HG02943 (cell line): ENCODE results near the gene ATRNL1.
A peak's percentile ranks its signal among the peaks of the same experiment; 100 is the strongest.
"Not testable (repeated sequence)": the region's sequence is repeated elsewhere in the genome, so short reads cannot be mapped to it uniquely, and the experiment has no call there.

ENCODE experiments used
- ATAC-seq: cut with Tn5 transposase; IDR thresholded peaks from one replicate; pipeline ENCODE4 v1.9.1; 2021; ENCODE audit warnings: mild to moderate bottlenecking, low read depth, moderate library complexity; ENCODE audit not compliant: unreplicated experiment

Gene ATRNL1

GRCh38 chr10:115091161-115091560, 2.0 kb upstream of the ATRNL1 start:
- ATAC-seq: no peak

- ATAC-seq: peak; percentile 16
Observed at GRCh38 chr10:115092258-115092554, 959 bp upstream of the ATRNL1 start.

- peak; percentile 55 for ATAC-seq
Observed at GRCh38 chr10:115092555-115093285, 445 bp upstream of the ATRNL1 start.

- ATAC-seq: peak; percentile 48
Observed at GRCh38 chr10:115093776-115094408, 727 bp downstream of the ATRNL1 start.

- no peak for ATAC-seq
Observed at GRCh38 chr10:115094416-115095140, 1.4 kb downstream of the ATRNL1 start.

GRCh38 chr10:115095758-115096157, 2.6 kb downstream of the ATRNL1 start:
- no peak for ATAC-seq

- no peak for ATAC-seq
Observed at GRCh38 chr10:115103700-115104099, 10.5 kb downstream of the ATRNL1 start.

GRCh38 chr10:115105411-115105810, 12.2 kb downstream of the ATRNL1 start:
- ATAC-seq: not testable (repeated sequence)

- ATAC-seq: no peak
Observed at GRCh38 chr10:115107830-115108229, 14.7 kb downstream of the ATRNL1 start.

GRCh38 chr10:115117301-115117700, 24.1 kb downstream of the ATRNL1 start:
- ATAC-seq: no peak

GRCh38 chr10:115118346-115118745, 25.2 kb downstream of the ATRNL1 start:
- ATAC-seq: no peak

GRCh38 chr10:115125505-115125904, 32.3 kb downstream of the ATRNL1 start:
- ATAC-seq: no peak

- ATAC-seq: no peak
Observed at GRCh38 chr10:115129752-115130151, 36.6 kb downstream of the ATRNL1 start.

GRCh38 chr10:115136616-115137015, 43.5 kb downstream of the ATRNL1 start:
- no peak for ATAC-seq

GRCh38 chr10:115141254-115141653, 48.1 kb downstream of the ATRNL1 start:
- no peak for ATAC-seq

GRCh38 chr10:115157357-115157756, 64.2 kb downstream of the ATRNL1 start:
- no peak for ATAC-seq

GRCh38 chr10:115163129-115163528, 70.0 kb downstream of the ATRNL1 start:
- no peak for ATAC-seq

- no peak for ATAC-seq
Observed at GRCh38 chr10:115164220-115164619, 71.1 kb downstream of the ATRNL1 start.

GRCh38 chr10:115167751-115168150, 74.6 kb downstream of the ATRNL1 start:
- no peak for ATAC-seq

- no peak for ATAC-seq
Observed at GRCh38 chr10:115171392-115171960, 78.3 kb downstream of the ATRNL1 start.

GRCh38 chr10:115173915-115174443, 80.8 kb downstream of the ATRNL1 start:
- no peak for ATAC-seq
